ENCODE data around the gene ISOC2. TPM values are rescaled to one million over a fixed set of nuclear protein-coding genes. Genes with fewer than 3 reads are reported as not detected.

ISOC2 gene
- total and polyA plus RNA-seq, 9 of the 15 experiments (the other 6 are each of a cell fraction or from before 2014, with no cell fraction given) = 1.2 to 229 (median 58.3) TPM

GRCh38 chr19:55476100-55476775, 14.8 kb upstream of the ISOC2 start, which contains the start of gene ZNF628 (continued):
- TF ChIP-seq ZBTB9 (CRISPR knock-in tag; IDR thresholded peaks at IDR 0.05) (peak; percentile 47), ZNF589 (CRISPR knock-in tag; IDR thresholded peaks at IDR 0.05; ENCODE audit: low read depth) (peak; percentile 86; the same call in 1 of the 2 replicates), TCF7 (IDR thresholded peaks at IDR 0.05; ENCODE audit: borderline replicate concordance) (peak; percentile 22; the same call in 1 of the 2 replicates), RBFOX2 (IDR thresholded peaks at IDR 0.05; ENCODE audit: low read depth, low read length) (peak; percentile 90), DDX20 (tag; IDR thresholded peaks at IDR 0.05; ENCODE audit: low read depth) (no peak), RBM14 (IDR thresholded peaks at IDR 0.05; ENCODE audit: borderline replicate concordance, insufficient read depth, low read depth, low read length) (no peak), HES1 (IDR thresholded peaks at IDR 0.05; ENCODE audit: low read depth) (no peak), LEF1 (IDR thresholded peaks at IDR 0.05) (no peak), HDAC3 (IDR thresholded peaks at IDR 0.05; ENCODE audit: borderline replicate concordance, partially characterized antibody) (no peak), NCOA2 (IDR thresholded peaks at IDR 0.05; ENCODE audit: partially characterized antibody in 2 of 2) (no peak), ZFP1 (CRISPR knock-in tag; IDR thresholded peaks at IDR 0.05) (no peak), KHSRP (IDR thresholded peaks at IDR 0.05) (peak; percentile 64), FOXK2 (conservative IDR thresholded peaks at IDR 0.05 in 1 of 2, IDR thresholded peaks at IDR 0.05 in 1 of 2; ENCODE audit: low read depth in 2 of 2) (peak in 1 of 2 experiments; percentile 42; a peak in 2 of 4 replicates), ZNF76 (CRISPR knock-in tag; IDR thresholded peaks at IDR 0.05; ENCODE audit: borderline replicate concordance) (peak; percentile 71; the same call in 1 of the 2 replicates), RBM39 (optimal IDR thresholded peaks at IDR 0.05; ENCODE audit: low read depth, low read length) (no peak), MEF2D (tag; conservative IDR thresholded peaks at IDR 0.05; ENCODE audit: low read depth) (0 out of 2 replicates have a peak, but pooled peaks have one; percentile 37), CSDE1 (IDR thresholded peaks at IDR 0.05) (peak in 1 of 2 experiments; percentile 65; a peak in 1 of 4 replicates), HDAC6 (IDR thresholded peaks at IDR 0.05; ENCODE audit: low read depth, low read length) (no peak), SLC30A9 (CRISPR knock-in tag; IDR thresholded peaks at IDR 0.05) (no peak), ZNF12 (CRISPR knock-in tag; IDR thresholded peaks at IDR 0.05) (no peak), ZNF561 (CRISPR knock-in tag; conservative IDR thresholded peaks at IDR 0.05) (no peak), XRCC4 (IDR thresholded peaks at IDR 0.05; ENCODE audit: extremely low read depth, insufficient read depth, insufficient read length) (no peak), NCOA4 (IDR thresholded peaks at IDR 0.05; ENCODE audit: partially characterized antibody) (no peak), ZNF280A (IDR thresholded peaks at IDR 0.05; ENCODE audit: low read depth, partially characterized antibody) (no peak), MAFG (tag; conservative IDR thresholded peaks at IDR 0.05) (no peak), OTX1 (CRISPR knock-in tag; IDR thresholded peaks at IDR 0.05) (no peak)
